Keratinocyte (primary cell): ENCODE results near the gene FRS3. TPM values are rescaled to one million over a fixed set of nuclear protein-coding genes. Genes with fewer than 3 reads are reported as not detected.

Source experiments
- DNase-seq: peaks from one replicate; pipeline ENCODE4 v3.0.0-alpha.2; 2011; ENCODE audit warnings: low read depth, missing footprints, low spot score
- FAIRE-seq: peaks from 2 replicates; lab custom pipeline; 2011; peaks lifted over from hg19 to GRCh38; lab: Jason Lieb, UNC
- H2AFZ ChIP-seq: 2 replicates; pipeline ENCODE4 v1.6.0; 2012; ENCODE audit warnings: low read length, control low read depth, inconsistent platforms; ENCODE audit not compliant: control insufficient read depth
- H3K27ac ChIP-seq: 2 replicates; pipeline ENCODE4 v1.5.1; 2011; ENCODE audit warnings: low read length; ENCODE audit not compliant: control insufficient read depth, insufficient read depth
- H3K27me3 ChIP-seq: 3 replicates; pipeline ENCODE4 v1.6.0; 2011; ENCODE audit warnings: low read length; ENCODE audit not compliant: control insufficient read depth, insufficient read depth; ENCODE audit errors: extremely low read depth
- H3K36me3 ChIP-seq, 2 experiments: 2 replicates in 1 of 2; 3 replicates in 1 of 2; pipeline ENCODE4 v1.5.1; 2011; ENCODE audit warnings: low read length in 2 of 2, mild to moderate bottlenecking in 1 of 2; ENCODE audit not compliant: control insufficient read depth in 2 of 2, insufficient read depth in 2 of 2; ENCODE audit errors: extremely low read depth in 1 of 2
- H3K4me1 ChIP-seq: 3 replicates; pipeline ENCODE4 v1.5.1; 2011; ENCODE audit warnings: low read length; ENCODE audit not compliant: control insufficient read depth, insufficient read depth; ENCODE audit errors: extremely low read depth
- H3K4me2 ChIP-seq: 3 replicates; pipeline ENCODE4 v1.6.0; 2011; ENCODE audit warnings: low read depth, low read length; ENCODE audit not compliant: control insufficient read depth, insufficient read depth; ENCODE audit errors: extremely low read depth
- H3K4me3 ChIP-seq, 3 experiments: fragments of 200-600 bp in 1 of 3; sonication (generic) in 1 of 3; 2 replicates in 2 of 3; 3 replicates in 1 of 3; pipeline ENCODE4 v1.5.1; 2011 to 2016; ENCODE audit warnings: low read length in 3 of 3, mild to moderate bottlenecking in 3 of 3, control low read depth in 2 of 3, inconsistent platforms in 1 of 3, low read depth in 1 of 3, mixed read lengths in 1 of 3, mixed run types in 1 of 3, moderate library complexity in 1 of 3; ENCODE audit not compliant: control insufficient read depth in 2 of 3, insufficient read depth in 2 of 3; ENCODE audit errors: extremely low read depth in 1 of 3
- H3K79me2 ChIP-seq: 2 replicates; pipeline ENCODE4 v1.6.0; 2012; ENCODE audit warnings: low read length; ENCODE audit not compliant: control insufficient read depth, insufficient read depth
- H3K9ac ChIP-seq: 3 replicates; pipeline ENCODE4 v1.6.0; 2011; ENCODE audit warnings: low read length; ENCODE audit not compliant: control insufficient read depth, insufficient read depth; ENCODE audit errors: extremely low read depth
- H3K9me1 ChIP-seq: 3 replicates; pipeline ENCODE4 v1.6.0; 2011; ENCODE audit warnings: low read length; ENCODE audit not compliant: control insufficient read depth, insufficient read depth; ENCODE audit errors: extremely low read depth
- H3K9me3 ChIP-seq: 2 replicates; pipeline ENCODE4 v1.5.1; 2012; ENCODE audit warnings: low read depth, low read length; ENCODE audit not compliant: control insufficient read depth
- H4K20me1 ChIP-seq: 3 replicates; pipeline ENCODE4 v1.6.0; 2011; ENCODE audit warnings: low read length; ENCODE audit not compliant: control insufficient read depth, insufficient read depth; ENCODE audit errors: extremely low read depth
- EZH2 ChIP-seq: IDR thresholded peaks from one replicate; pipeline ENCODE4 v1.6.1; 2012; ENCODE audit warnings: inconsistent platforms, mild to moderate bottlenecking, low read length, moderate library complexity
- dilution Hi-C: fragments of 300-500 bp; cut with MboI; formaldehyde crosslinking; loops from one replicate; pipeline ENCODE4 v1.7.0; 2020; ENCODE audit warnings: low sequenced_read_pairs; ENCODE audit not compliant: extremely low pct_ligation_motif_present
- polyA plus RNA-seq, 5 experiments: library from polyadenylated mRNA; depleted of rRNA in 3 of 5; stranded (reverse) in 3 of 5; stranded (forward) in 1 of 5; unstranded in 1 of 5; fragments of >200 nt; gene quantifications; 1 replicate in 1 of 5; 2 replicates in 3 of 5; 3 replicates in 1 of 5; pipeline versions ENCODE4 v1.2.1 to v1.2.3, GENCODE V29; 2011 to 2012; ENCODE audit warnings: missing spikeins in 2 of 5, low read depth in 1 of 5, low replicate concordance in 1 of 5
- TF ChIP-seq, protein P1 (sequence below), 3 experiments: IDR thresholded peaks in 1 of 3; conservative IDR thresholded peaks in 1 of 3; optimal IDR thresholded peaks in 1 of 3; 2 replicates in 2 of 3; 3 replicates in 1 of 3; pipeline versions ENCODE3 to v1.5.1; 2011; ENCODE audit warnings: low read length in 3 of 3, mild to moderate bottlenecking in 3 of 3, moderate library complexity in 2 of 3, control low read depth in 1 of 3, inconsistent platforms in 1 of 3; ENCODE audit not compliant: insufficient read depth in 2 of 3; ENCODE audit errors: extremely low read depth in 1 of 3

Gene FRS3
- polyA plus RNA-seq, 1 donor (not counting 4 experiments of a cell fraction or from before 2014, with no cell fraction given) = 2.0 TPM

DNA sequence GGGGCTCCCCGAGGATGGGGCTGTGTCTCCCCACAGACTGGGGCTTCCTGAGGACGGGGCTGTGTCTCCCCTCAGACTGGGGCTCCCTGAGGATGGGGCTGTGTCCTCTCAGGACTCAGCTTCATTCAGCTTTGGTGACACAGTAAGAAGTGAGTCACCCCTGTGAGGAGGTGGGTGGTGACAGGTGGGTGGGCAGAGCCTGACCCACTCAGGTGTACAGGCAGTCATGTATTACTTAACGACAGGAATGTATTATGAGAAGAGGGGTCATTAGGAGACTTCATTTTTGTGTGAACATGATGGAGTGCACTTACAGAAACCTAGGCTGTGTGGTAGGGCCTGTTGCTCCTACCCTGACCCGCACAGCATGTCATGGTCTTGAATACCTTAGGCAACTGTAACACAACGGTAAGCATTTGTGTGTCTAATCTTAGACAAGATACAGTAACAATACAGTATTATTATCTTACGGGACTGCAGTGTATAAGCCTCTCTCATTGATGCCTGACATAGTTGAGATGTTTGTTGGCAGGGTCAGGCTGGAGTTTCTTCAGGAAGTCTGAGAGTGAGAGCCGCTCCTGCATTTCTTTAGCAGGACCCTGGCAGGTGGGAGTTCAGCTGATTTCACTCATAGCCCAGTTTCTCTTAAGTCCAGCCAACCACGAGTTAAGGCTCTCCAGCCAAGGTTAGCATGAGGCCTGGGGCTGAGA, 21.6 kb downstream of the FRS3 start:
- no peak for TF ChIP-seq EZH2
- TF ChIP-seq, protein P1, sequence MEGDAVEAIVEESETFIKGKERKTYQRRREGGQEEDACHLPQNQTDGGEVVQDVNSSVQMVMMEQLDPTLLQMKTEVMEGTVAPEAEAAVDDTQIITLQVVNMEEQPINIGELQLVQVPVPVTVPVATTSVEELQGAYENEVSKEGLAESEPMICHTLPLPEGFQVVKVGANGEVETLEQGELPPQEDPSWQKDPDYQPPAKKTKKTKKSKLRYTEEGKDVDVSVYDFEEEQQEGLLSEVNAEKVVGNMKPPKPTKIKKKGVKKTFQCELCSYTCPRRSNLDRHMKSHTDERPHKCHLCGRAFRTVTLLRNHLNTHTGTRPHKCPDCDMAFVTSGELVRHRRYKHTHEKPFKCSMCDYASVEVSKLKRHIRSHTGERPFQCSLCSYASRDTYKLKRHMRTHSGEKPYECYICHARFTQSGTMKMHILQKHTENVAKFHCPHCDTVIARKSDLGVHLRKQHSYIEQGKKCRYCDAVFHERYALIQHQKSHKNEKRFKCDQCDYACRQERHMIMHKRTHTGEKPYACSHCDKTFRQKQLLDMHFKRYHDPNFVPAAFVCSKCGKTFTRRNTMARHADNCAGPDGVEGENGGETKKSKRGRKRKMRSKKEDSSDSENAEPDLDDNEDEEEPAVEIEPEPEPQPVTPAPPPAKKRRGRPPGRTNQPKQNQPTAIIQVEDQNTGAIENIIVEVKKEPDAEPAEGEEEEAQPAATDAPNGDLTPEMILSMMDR (optimal IDR thresholded peaks at IDR 0.05 in 1 of 3, IDR thresholded peaks at IDR 0.05 in 1 of 3, conservative IDR thresholded peaks at IDR 0.05 in 1 of 3; ENCODE audit: extremely low read depth in 1 of 3, insufficient read depth in 2 of 3, low read length in 3 of 3) = no peak
- H3K27me3 ChIP-seq = peaks cover 6% of the 10 kb centered on the region
- no peaks in the 10 kb centered on the region for H3K36me3 ChIP-seq
- H3K27ac ChIP-seq = no peak overlapping the region
- no peak overlapping the region for H3K4me2 ChIP-seq
- no peaks in the 10 kb centered on the region for H4K20me1 ChIP-seq
- DNase-seq (no peak), FAIRE-seq (no peak)
- H2AFZ ChIP-seq = no peak overlapping the region
- no peaks in the 10 kb centered on the region for H3K79me2 ChIP-seq
- H3K4me3 ChIP-seq = no peak overlapping the region
- H3K9me3 ChIP-seq = no peaks in the 10 kb centered on the region
- dilution Hi-C loops = no loop called here
- H3K4me1 ChIP-seq = no peaks in the 10 kb centered on the region
- no peak overlapping the region for H3K9ac ChIP-seq
- no peaks in the 10 kb centered on the region for H3K9me1 ChIP-seq

DNA sequence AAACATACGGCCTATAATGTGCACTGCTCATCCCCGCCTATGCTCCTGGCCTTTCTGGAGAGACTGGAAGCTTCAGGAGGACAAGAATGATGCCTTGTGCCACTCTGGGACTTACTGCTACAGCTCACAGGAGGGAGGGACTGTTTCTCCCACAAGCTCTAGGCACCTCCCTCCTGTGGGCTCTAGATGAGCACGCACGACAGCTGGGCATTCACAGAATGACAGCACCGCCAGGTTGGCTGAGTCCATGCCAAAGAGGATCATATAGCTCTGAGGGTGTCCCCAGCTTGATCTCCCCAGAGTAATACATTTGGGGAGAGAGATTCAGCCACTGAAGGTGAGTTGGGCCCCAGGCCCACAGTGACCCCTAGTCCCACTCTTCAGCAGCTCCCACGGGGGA, 22.4 kb downstream of the FRS3 start:
- Histone ChIP-seq H3K4me3 (no peak overlapping the region), H3K27ac (no peak overlapping the region), H3K9ac (no peak overlapping the region), H3K36me3 (no peaks in the 10 kb centered on the region), H3K9me1 (no peaks in the 10 kb centered on the region), H3K4me2 (no peak overlapping the region), H3K27me3 (peaks cover 6% of the 10 kb centered on the region), H3K79me2 (no peaks in the 10 kb centered on the region), H3K9me3 (no peaks in the 10 kb centered on the region), H3K4me1 (no peaks in the 10 kb centered on the region), H2AFZ (no peak overlapping the region), H4K20me1 (no peaks in the 10 kb centered on the region)
- dilution Hi-C loops = no loop called here
- TF ChIP-seq, protein P1 (optimal IDR thresholded peaks at IDR 0.05 in 1 of 3, IDR thresholded peaks at IDR 0.05 in 1 of 3, conservative IDR thresholded peaks at IDR 0.05 in 1 of 3; ENCODE audit: extremely low read depth in 1 of 3, insufficient read depth in 2 of 3, low read length in 3 of 3) = no peak
- TF ChIP-seq EZH2 = no peak
- DNase-seq (no peak), FAIRE-seq (no peak)
